Smooth muscle cell (in vitro differentiated cells): ENCODE results near the gene GGTA1. TPM values are rescaled to one million over a fixed set of nuclear protein-coding genes. Genes with fewer than 3 reads are reported as not detected.
"Not testable (repeated sequence)": the region's sequence is repeated elsewhere in the genome, so short reads cannot be mapped to it uniquely, and the experiment has no call there.

Source experiments
- DNase-seq: peaks from one replicate; lab custom pipeline; 2025; ENCODE audit not compliant: unreplicated experiment; lab: John Stamatoyannopoulos, UW
- H2AFZ ChIP-seq: fragments of 200-600 bp; sonication (generic); 2 replicates; pipeline ENCODE4 v1.6.0; 2016; ENCODE audit warnings: antibody characterized with exemption, low read depth, mild to moderate bottlenecking
- H3F3A ChIP-seq: fragments of 200-600 bp; sonication (generic); 2 replicates; pipeline ENCODE4 v1.6.0; 2017; ENCODE audit warnings: antibody characterized with exemption, low read depth
- H3K27ac ChIP-seq: fragments of 200-600 bp; sonication (generic); 2 replicates; pipeline ENCODE4 v1.5.1; 2016; ENCODE audit warnings: low read depth, mild to moderate bottlenecking
- H3K27me3 ChIP-seq: fragments of 200-600 bp; sonication (generic); 2 replicates; pipeline ENCODE4 v1.6.1; 2016; ENCODE audit warnings: low read depth, mild to moderate bottlenecking
- H3K36me3 ChIP-seq: fragments of 200-600 bp; sonication (generic); 2 replicates; pipeline ENCODE4 v1.5.1; 2016; ENCODE audit warnings: low read depth
- H3K4me1 ChIP-seq: fragments of 200-600 bp; sonication (generic); 2 replicates; pipeline ENCODE4 v1.5.1; 2016; ENCODE audit warnings: low read depth
- H3K4me2 ChIP-seq: fragments of 200-600 bp; sonication (generic); 2 replicates; pipeline ENCODE4 v1.6.0; 2016; ENCODE audit warnings: mild to moderate bottlenecking
- H3K4me3 ChIP-seq: fragments of 200-600 bp; sonication (generic); 2 replicates; pipeline ENCODE4 v1.5.1; 2016; ENCODE audit warnings: mild to moderate bottlenecking
- H3K79me2 ChIP-seq: fragments of 200-600 bp; sonication (generic); 2 replicates; pipeline ENCODE4 v1.6.0; 2016; ENCODE audit warnings: low read depth, mild to moderate bottlenecking
- H3K9ac ChIP-seq: fragments of 200-600 bp; sonication (generic); 2 replicates; pipeline ENCODE4 v1.6.0; 2016; ENCODE audit warnings: low read depth
- H3K9me3 ChIP-seq: fragments of 200-600 bp; sonication (generic); replicated peaks from 2 replicates; pipeline ENCODE4 v1.5.1; 2016; ENCODE audit warnings: low read depth
- H4K20me1 ChIP-seq: fragments of 200-600 bp; sonication (generic); 2 replicates; pipeline ENCODE4 v1.6.0; 2016; ENCODE audit warnings: low read depth
- CTCF ChIP-seq: fragments of 200-600 bp; sonication (generic); IDR thresholded peaks from 2 replicates; pipeline ENCODE4 v1.5.1; 2017; ENCODE audit warnings: borderline replicate concordance, mild to moderate bottlenecking, antibody characterized with exemption; ENCODE audit not compliant: insufficient read depth, poor library complexity, severe bottlenecking
- WGBS: methylation state at CpG from one replicate; pipeline ENCODE4 v1.1.7; 2016; ENCODE audit warnings: low lambda C conversion rate; 5-methylcytosine and 5-hydroxymethylcytosine counted together
- polyA plus RNA-seq: library from polyadenylated mRNA; unstranded; fragments of >200 nt; fragmentation: Nextera tagmentation; extraction: Ambion mirVana; gene quantifications from 2 replicates; pipeline ENCODE4 v1.2.1, GENCODE V29; 2016
- total RNA-seq: library from RNA; depleted of rRNA; stranded (reverse); fragments of >200 nt; gene quantifications from 2 replicates; pipeline ENCODE4 v1.2.3, GENCODE V29; 2014

GGTA1 gene
- total and polyA plus RNA-seq, 2 experiments from 2014 or later: 0.22 to 0.38 TPM

GRCh38 chr9:121439711-121440664, 59.7 kb downstream of the GGTA1 start:
- no peak for DNase-seq
- Histone ChIP-seq H3K36me3 (no peaks in the 10 kb centered on the region), H3K27ac (peak overlapping the region; percentile 53)

GRCh38 chr9:121439016-121439415, 60.6 kb downstream of the GGTA1 start:
- H3K79me2 ChIP-seq: no peaks in the 10 kb centered on the region
- no peak for DNase-seq
- H3K9ac ChIP-seq: no peak overlapping the region
- H3K27ac ChIP-seq: peak overlapping the region; percentile 53
- H2AFZ ChIP-seq: no peak overlapping the region
- H3K9me3 ChIP-seq: no peaks in the 10 kb centered on the region
- peak overlapping the region; percentile 11 for H3K4me2 ChIP-seq
- H3K27me3 ChIP-seq: peaks cover under 1% of the 10 kb centered on the region
- peaks cover 4% of the 10 kb centered on the region for H3F3A ChIP-seq
- no peaks in the 10 kb centered on the region for H4K20me1 ChIP-seq
- no peaks in the 10 kb centered on the region for H3K4me1 ChIP-seq
- no peaks in the 10 kb centered on the region for H3K36me3 ChIP-seq
- WGBS: 12% methylated on average over 1 of the region's 1 CpG
- TF ChIP-seq CTCF: no peak
- no peak overlapping the region for H3K4me3 ChIP-seq

More at GRCh38 chr9:121439711-121440664, 59.7 kb downstream of the GGTA1 start:
- Histone ChIP-seq H3K79me2 (no peaks in the 10 kb centered on the region), H3K9ac (no peak overlapping the region), H3K4me3 (no peak overlapping the region), H4K20me1 (no peaks in the 10 kb centered on the region), H2AFZ (no peak overlapping the region), H3K4me2 (peak overlapping the region; percentile 11), H3K9me3 (no peaks in the 10 kb centered on the region), H3K27me3 (peaks cover 11% of the 10 kb centered on the region), H3K4me1 (no peaks in the 10 kb centered on the region), H3F3A (no peaks in the 10 kb centered on the region)
- peak; percentile 28 for TF ChIP-seq CTCF
- 56% methylated on average over 8 of the region's 8 CpGs for WGBS

GRCh38 chr9:121437891-121438290, 61.8 kb downstream of the GGTA1 start:
- H3K4me1 ChIP-seq: no peaks in the 10 kb centered on the region
- H3K27me3 ChIP-seq: no peaks in the 10 kb centered on the region
- H3F3A ChIP-seq: peaks cover 4% of the 10 kb centered on the region
- H2AFZ ChIP-seq: no peak overlapping the region
- no peaks in the 10 kb centered on the region for H3K36me3 ChIP-seq
- H3K27ac ChIP-seq: no peak overlapping the region
- no peaks in the 10 kb centered on the region for H4K20me1 ChIP-seq
- H3K79me2 ChIP-seq: no peaks in the 10 kb centered on the region
- no peak for TF ChIP-seq CTCF
- H3K4me2 ChIP-seq: no peak overlapping the region
- H3K9ac ChIP-seq: no peak overlapping the region
- 75% methylated on average over 3 of the region's 3 CpGs for WGBS
- H3K4me3 ChIP-seq: no peak overlapping the region
- no peak for DNase-seq
- no peaks in the 10 kb centered on the region for H3K9me3 ChIP-seq

GRCh38 chr9:121437046-121437445, 62.6 kb downstream of the GGTA1 start:
- not testable (repeated sequence) for H3K36me3 ChIP-seq, H3F3A ChIP-seq, H3K9me3 ChIP-seq, H3K27me3 ChIP-seq, H3K4me3 ChIP-seq, H3K27ac ChIP-seq, H4K20me1 ChIP-seq, H3K9ac ChIP-seq, H3K4me2 ChIP-seq, H3K4me1 ChIP-seq, H3K79me2 ChIP-seq, DNase-seq, H2AFZ ChIP-seq
- 95% methylated on average over 3 of the region's 3 CpGs for WGBS
